Measurements from ENCODE around the gene VWA8.

Gene VWA8

DNA sequence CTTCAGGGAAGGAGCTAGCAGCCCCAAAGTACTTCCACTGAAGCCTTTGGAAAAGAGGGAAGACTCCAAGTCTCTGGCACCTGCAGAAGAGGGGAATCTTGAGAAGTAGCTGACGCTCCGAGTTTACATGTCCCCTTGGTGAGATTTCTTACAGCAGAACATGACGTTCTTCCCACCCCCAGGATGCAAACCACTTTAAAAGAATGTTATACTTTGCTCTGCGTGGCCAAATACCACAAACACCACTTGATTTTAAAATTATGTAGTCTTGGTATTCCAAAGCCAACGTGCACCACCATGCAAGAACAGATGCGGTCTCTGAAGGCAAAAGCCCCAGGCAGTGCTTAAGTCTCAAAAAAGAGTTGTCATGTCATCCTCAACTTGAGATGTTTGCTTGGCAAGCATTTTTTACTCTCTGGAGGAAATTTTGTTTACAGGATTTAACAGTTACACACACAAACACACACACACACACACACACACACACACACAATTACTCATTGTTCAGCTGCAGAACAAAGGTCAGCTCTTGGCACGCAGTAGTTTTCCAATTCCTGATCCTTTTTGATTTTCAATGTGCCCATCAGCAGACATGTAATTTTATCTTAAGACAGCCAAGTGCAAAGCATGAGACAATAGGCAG is 397.4 kb downstream of the VWA8 start:
- Histone ChIP-seq H3K27me3 (ENCODE audit: control insufficient read depth in 1 of 2, insufficient read depth in 2 of 2, low read length in 2 of 2) (no peaks in the 10 kb centered on the region), H3K9ac (ENCODE audit: low read depth in 1 of 2, low read length in 2 of 2) (no peak overlapping the region), H3K27ac (ENCODE audit: low read depth, low read length) (no peak overlapping the region), H3K4me1 (ENCODE audit: control insufficient read depth in 1 of 2, insufficient read depth in 2 of 2, low read length in 2 of 2) (peaks cover 11 to 12% of the 10 kb centered on the region in 2 donors), H3K36me3 (ENCODE audit: control insufficient read depth in 1 of 2, insufficient read depth in 2 of 2, low read length in 2 of 2) (peaks cover 0 to 18% of the 10 kb centered on the region in 2 donors), H3K9me3 (ENCODE audit: control insufficient read depth in 1 of 2, low read length in 2 of 2) (no peaks in the 10 kb centered on the region), H3K4me3 (ENCODE audit: low read depth in 1 of 2, low read length in 2 of 2) (no peak overlapping the region)

DNA sequence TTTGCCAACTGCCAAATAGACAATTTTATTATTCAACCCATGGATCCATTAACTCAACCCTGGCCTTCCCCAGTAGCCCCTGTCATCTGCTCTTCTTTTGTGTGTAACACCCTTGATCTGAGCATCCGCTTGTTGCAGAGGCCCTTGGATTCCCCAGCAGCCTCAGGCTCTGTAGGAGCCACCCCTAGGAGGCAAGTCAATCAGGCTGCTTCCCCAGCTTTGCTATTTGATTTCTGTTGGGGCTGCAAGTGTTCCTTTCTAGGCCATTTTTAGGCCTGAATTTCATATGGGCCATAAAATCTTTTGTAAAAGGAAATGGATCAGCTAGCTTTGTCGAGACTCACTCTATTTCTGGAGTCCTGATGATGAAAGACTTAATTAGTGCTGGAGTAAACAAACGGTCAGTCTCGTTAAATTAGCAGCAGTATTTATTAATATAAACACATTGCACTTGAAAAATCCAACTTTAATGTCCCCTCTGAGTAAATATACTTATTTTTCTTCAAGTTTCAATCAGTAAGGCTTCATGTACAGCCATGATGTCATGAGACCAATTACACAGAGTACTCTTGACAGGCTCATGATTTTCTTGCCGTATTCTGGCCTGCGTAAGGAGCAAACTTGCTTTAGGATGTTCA is 398.2 kb downstream of the VWA8 start:
- Histone ChIP-seq H3K9ac (ENCODE audit: low read depth in 1 of 2, low read length in 2 of 2) (no peak overlapping the region), H3K36me3 (ENCODE audit: control insufficient read depth in 1 of 2, insufficient read depth in 2 of 2, low read length in 2 of 2) (peaks cover 0 to 13% of the 10 kb centered on the region in 2 donors), H3K27ac (ENCODE audit: low read depth, low read length) (no peak overlapping the region), H3K4me3 (ENCODE audit: low read depth in 1 of 2, low read length in 2 of 2) (no peak overlapping the region), H3K27me3 (ENCODE audit: control insufficient read depth in 1 of 2, insufficient read depth in 2 of 2, low read length in 2 of 2) (no peaks in the 10 kb centered on the region), H3K4me1 (ENCODE audit: control insufficient read depth in 1 of 2, insufficient read depth in 2 of 2, low read length in 2 of 2) (peaks cover 11 to 12% of the 10 kb centered on the region in 2 donors), H3K9me3 (ENCODE audit: control insufficient read depth in 1 of 2, low read length in 2 of 2) (no peaks in the 10 kb centered on the region)

DNA sequence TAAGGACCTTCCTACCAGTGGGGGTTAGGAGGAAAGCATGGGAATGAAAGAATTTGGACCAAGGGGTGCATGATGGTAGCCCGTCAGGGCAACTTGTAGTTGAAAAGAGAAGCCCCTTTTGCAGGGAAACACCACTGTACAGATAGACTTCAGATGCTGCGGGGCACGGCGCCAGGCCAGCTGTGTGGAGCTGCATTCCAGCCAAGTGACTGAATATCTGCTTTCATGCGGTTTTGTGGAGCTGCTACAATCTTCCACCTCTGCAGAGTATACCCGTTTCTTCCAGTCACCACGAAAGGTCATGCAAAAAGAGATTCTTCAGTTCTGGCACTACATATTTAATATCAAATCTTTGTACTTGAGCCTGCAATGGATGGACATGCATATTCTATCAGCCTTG is 398.8 kb downstream of the VWA8 start:
- peaks cover 0 to 10% of the 10 kb centered on the region in 2 donors for H3K36me3 ChIP-seq (ENCODE audit: control insufficient read depth in 1 of 2, insufficient read depth in 2 of 2, low read length in 2 of 2)
- peaks cover 11 to 12% of the 10 kb centered on the region in 2 donors for H3K4me1 ChIP-seq (ENCODE audit: control insufficient read depth in 1 of 2, insufficient read depth in 2 of 2, low read length in 2 of 2)
- H3K27ac ChIP-seq (ENCODE audit: low read depth, low read length), result no peak overlapping the region
- H3K9me3 ChIP-seq (ENCODE audit: control insufficient read depth in 1 of 2, low read length in 2 of 2), result no peaks in the 10 kb centered on the region
- H3K27me3 ChIP-seq (ENCODE audit: control insufficient read depth in 1 of 2, insufficient read depth in 2 of 2, low read length in 2 of 2), result no peaks in the 10 kb centered on the region
- no peak overlapping the region for H3K4me3 ChIP-seq (ENCODE audit: low read depth in 1 of 2, low read length in 2 of 2)
- H3K9ac ChIP-seq (ENCODE audit: low read depth in 1 of 2, low read length in 2 of 2), result no peak overlapping the region

DNA sequence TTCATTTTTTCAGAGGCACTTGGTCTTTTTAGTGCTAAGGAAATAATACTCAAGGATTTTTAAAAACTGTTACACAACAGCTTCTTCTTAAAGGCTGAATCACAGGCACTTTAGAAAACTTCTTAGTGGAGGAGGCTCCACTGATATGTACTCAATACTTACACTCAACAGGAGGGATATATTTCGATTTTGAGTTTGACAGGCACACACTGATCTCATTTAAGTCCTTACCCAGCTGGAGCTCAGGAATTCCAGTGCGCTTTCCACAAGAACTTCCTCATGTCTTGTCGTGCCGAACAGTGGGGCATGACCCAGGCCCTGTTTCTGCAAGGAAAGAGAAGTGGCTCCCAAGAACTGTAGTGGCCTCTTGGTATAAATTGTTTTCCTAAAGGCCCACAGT is 399.7 kb downstream of the VWA8 start:
- Histone ChIP-seq H3K9me3 (ENCODE audit: control insufficient read depth in 1 of 2, low read length in 2 of 2) (no peaks in the 10 kb centered on the region), H3K9ac (ENCODE audit: low read depth in 1 of 2, low read length in 2 of 2) (no peak overlapping the region), H3K36me3 (ENCODE audit: control insufficient read depth in 1 of 2, insufficient read depth in 2 of 2, low read length in 2 of 2) (peaks cover 0 to 2% of the 10 kb centered on the region in 2 donors), H3K4me1 (ENCODE audit: control insufficient read depth in 1 of 2, insufficient read depth in 2 of 2, low read length in 2 of 2) (peaks cover 11 to 12% of the 10 kb centered on the region in 2 donors), H3K4me3 (ENCODE audit: low read depth in 1 of 2, low read length in 2 of 2) (no peak overlapping the region), H3K27me3 (ENCODE audit: control insufficient read depth in 1 of 2, insufficient read depth in 2 of 2, low read length in 2 of 2) (no peaks in the 10 kb centered on the region), H3K27ac (ENCODE audit: low read depth, low read length) (no peak overlapping the region)

DNA sequence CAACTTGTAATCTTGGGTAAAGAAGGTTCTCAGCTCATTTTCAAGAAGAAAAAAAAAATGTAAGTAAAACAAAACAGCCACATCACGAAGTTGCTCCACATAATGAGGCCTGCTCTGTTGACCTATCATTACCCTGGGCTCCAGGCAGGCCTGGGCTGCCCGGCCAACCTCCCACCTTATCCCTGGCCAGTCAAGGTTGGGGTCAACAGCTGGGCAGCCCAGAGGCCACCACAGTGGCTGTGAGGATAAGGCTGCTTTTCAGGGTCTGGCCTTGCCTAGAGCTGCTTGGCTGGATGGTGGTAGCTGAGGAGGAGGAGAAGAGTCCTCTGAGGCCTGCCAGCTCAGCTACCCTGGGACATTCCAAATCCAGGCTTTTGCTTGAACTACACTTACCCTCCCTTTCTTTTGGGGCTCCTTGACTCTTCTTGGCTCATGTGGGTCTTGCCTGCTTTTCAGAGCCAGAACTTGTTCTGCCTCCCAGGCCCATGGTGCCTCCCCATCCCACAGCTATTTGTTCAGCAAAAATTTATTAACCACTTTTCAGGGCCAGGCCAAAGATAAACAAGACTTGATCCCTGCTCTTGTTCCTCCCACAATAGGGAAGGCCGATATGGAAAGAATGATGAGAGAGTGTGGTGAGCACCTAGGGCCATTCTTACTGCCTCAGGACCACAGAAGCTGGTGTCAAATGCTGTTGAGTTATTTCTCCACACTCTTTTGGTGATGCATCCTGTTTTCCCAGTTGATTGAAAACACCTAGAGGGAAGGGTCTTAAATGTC is 401.9 kb downstream of the VWA8 start:
- no peak overlapping the region for H3K27ac ChIP-seq (ENCODE audit: low read depth, low read length)
- H3K9me3 ChIP-seq (ENCODE audit: control insufficient read depth in 1 of 2, low read length in 2 of 2), result no peaks in the 10 kb centered on the region
- H3K4me3 ChIP-seq (ENCODE audit: low read depth in 1 of 2, low read length in 2 of 2), result no peak overlapping the region
- no peaks in the 10 kb centered on the region for H3K36me3 ChIP-seq (ENCODE audit: control insufficient read depth in 1 of 2, insufficient read depth in 2 of 2, low read length in 2 of 2)
- no peak overlapping the region for H3K9ac ChIP-seq (ENCODE audit: low read depth in 1 of 2, low read length in 2 of 2)
- H3K4me1 ChIP-seq (ENCODE audit: control insufficient read depth in 1 of 2, insufficient read depth in 2 of 2, low read length in 2 of 2), result peaks cover 6 to 10% of the 10 kb centered on the region in 2 donors
- H3K27me3 ChIP-seq (ENCODE audit: control insufficient read depth in 1 of 2, insufficient read depth in 2 of 2, low read length in 2 of 2), result no peaks in the 10 kb centered on the region

DNA sequence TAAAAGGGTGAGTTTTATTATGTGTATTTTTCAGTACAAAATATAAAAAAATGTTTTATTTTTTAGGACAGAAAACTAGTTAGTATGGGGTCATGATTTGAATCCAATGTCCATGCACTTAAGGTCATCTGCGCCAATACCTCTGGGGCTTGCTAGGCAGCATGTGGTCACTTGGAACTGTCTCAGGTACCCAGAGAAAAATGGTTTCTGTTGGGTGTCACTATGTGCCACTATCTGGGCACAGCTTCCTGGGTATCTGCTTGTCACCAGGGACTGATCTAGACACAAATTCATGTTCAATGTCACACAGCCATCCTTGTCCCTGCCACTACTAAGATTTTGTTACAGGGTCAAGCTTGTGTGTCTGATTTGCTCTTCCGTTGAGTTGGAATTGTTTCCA is 403.2 kb downstream of the VWA8 start:
- H3K9ac ChIP-seq (ENCODE audit: low read depth in 1 of 2, low read length in 2 of 2), result no peak overlapping the region
- no peaks in the 10 kb centered on the region for H3K27me3 ChIP-seq (ENCODE audit: control insufficient read depth in 1 of 2, insufficient read depth in 2 of 2, low read length in 2 of 2)
- no peaks in the 10 kb centered on the region for H3K4me1 ChIP-seq (ENCODE audit: control insufficient read depth in 1 of 2, insufficient read depth in 2 of 2, low read length in 2 of 2)
- H3K4me3 ChIP-seq (ENCODE audit: low read depth in 1 of 2, low read length in 2 of 2), result no peak overlapping the region
- no peaks in the 10 kb centered on the region for H3K36me3 ChIP-seq (ENCODE audit: control insufficient read depth in 1 of 2, insufficient read depth in 2 of 2, low read length in 2 of 2)
- no peaks in the 10 kb centered on the region for H3K9me3 ChIP-seq (ENCODE audit: control insufficient read depth in 1 of 2, low read length in 2 of 2)
- H3K27ac ChIP-seq (ENCODE audit: low read depth, low read length), result no peak overlapping the region

DNA sequence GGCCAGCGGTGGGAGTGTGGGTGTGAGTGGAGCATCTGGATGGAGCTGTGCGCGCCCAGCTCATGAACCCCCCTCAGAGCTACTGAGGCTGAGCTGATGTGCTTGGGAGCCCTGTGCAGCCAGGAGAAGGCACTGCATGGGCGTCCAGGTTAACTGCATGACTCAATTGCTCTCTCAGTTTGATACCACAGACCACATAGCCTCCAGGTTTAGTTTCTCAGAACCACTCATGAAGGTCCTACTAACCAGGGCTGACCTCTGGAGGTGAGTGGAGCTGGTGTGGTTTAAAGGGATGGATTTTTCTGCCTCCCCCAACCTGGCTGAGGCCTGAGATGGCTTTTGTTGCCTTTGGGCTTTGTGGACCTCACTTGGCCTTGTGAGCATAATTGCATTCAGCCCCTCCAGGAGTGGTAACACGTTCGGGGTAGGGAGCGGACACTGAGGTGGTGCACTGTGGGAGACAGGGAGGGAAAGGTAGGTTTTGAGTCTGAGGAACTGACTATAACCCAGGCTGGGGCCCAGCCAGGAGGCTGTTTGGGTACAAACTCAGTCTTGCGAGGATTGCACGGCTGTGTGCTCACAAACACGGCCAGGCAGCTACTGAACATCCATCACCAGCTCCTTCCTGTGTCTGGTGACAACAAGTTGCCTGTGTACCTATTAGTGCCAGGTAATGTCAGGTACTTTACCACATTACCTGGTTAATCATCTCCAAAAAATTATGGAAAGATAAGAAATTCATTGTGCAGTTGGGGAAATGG is 406.1 kb downstream of the VWA8 start:
- Histone ChIP-seq H3K27me3 (ENCODE audit: control insufficient read depth in 1 of 2, insufficient read depth in 2 of 2, low read length in 2 of 2) (no peaks in the 10 kb centered on the region), H3K9ac (ENCODE audit: low read depth in 1 of 2, low read length in 2 of 2) (no peak overlapping the region), H3K27ac (ENCODE audit: low read depth, low read length) (no peak overlapping the region), H3K36me3 (ENCODE audit: control insufficient read depth in 1 of 2, insufficient read depth in 2 of 2, low read length in 2 of 2) (no peaks in the 10 kb centered on the region), H3K4me1 (ENCODE audit: control insufficient read depth in 1 of 2, insufficient read depth in 2 of 2, low read length in 2 of 2) (no peaks in the 10 kb centered on the region), H3K9me3 (ENCODE audit: control insufficient read depth in 1 of 2, low read length in 2 of 2) (no peaks in the 10 kb centered on the region), H3K4me3 (ENCODE audit: low read depth in 1 of 2, low read length in 2 of 2) (no peak overlapping the region)

DNA sequence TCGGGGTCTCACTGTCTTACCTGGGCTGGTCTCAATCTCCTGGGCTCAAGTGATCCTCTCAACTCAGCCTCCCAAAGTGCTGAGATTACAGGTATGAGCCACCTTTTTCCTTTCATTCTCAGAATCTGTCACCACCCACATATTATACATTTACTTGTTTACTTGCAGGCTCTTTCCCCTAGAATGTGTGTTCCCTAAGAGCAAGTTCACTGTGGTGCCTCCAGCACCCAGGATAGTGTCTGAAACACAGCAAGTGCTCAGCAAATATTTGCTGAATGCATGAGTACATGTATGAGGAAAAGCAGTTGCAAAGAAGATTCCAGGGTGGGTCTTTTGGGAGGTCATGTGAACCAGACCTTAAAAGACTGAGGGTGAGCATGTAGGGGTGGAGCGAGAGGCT is 406.7 kb downstream of the VWA8 start:
- no peak overlapping the region for H3K4me3 ChIP-seq (ENCODE audit: low read depth in 1 of 2, low read length in 2 of 2)
- H3K27me3 ChIP-seq (ENCODE audit: control insufficient read depth in 1 of 2, insufficient read depth in 2 of 2, low read length in 2 of 2), result no peaks in the 10 kb centered on the region
- H3K9ac ChIP-seq (ENCODE audit: low read depth in 1 of 2, low read length in 2 of 2), result no peak overlapping the region
- no peak overlapping the region for H3K27ac ChIP-seq (ENCODE audit: low read depth, low read length)
- H3K9me3 ChIP-seq (ENCODE audit: control insufficient read depth in 1 of 2, low read length in 2 of 2), result no peaks in the 10 kb centered on the region
- H3K36me3 ChIP-seq (ENCODE audit: control insufficient read depth in 1 of 2, insufficient read depth in 2 of 2, low read length in 2 of 2), result no peaks in the 10 kb centered on the region
- no peaks in the 10 kb centered on the region for H3K4me1 ChIP-seq (ENCODE audit: control insufficient read depth in 1 of 2, insufficient read depth in 2 of 2, low read length in 2 of 2)

DNA sequence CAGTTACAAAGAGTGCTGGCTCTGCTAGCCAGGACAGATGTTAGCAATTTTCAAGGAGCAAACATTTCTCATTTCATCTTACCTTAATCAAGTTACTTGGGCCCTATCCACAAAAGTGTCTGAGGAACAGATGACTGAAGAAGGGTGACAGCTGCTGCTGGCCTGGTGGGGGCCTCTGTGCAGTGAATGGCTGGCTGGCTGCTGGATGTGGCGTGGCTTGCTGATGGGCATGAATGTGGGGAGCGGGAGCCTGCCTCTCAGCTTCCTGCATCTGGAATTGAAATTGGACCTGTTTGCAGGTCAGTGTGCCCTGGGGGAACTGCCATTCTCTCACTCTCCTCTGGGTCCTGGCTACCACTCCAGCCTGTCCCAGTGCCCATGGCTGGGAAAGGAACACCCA is 408.9 kb downstream of the VWA8 start:
- no peaks in the 10 kb centered on the region for H3K27me3 ChIP-seq (ENCODE audit: control insufficient read depth in 1 of 2, insufficient read depth in 2 of 2, low read length in 2 of 2)
- no peak overlapping the region for H3K27ac ChIP-seq (ENCODE audit: low read depth, low read length)
- no peak overlapping the region for H3K9ac ChIP-seq (ENCODE audit: low read depth in 1 of 2, low read length in 2 of 2)
- H3K4me1 ChIP-seq (ENCODE audit: control insufficient read depth in 1 of 2, insufficient read depth in 2 of 2, low read length in 2 of 2), result no peaks in the 10 kb centered on the region
- H3K9me3 ChIP-seq (ENCODE audit: control insufficient read depth in 1 of 2, low read length in 2 of 2), result no peaks in the 10 kb centered on the region
- no peak overlapping the region for H3K4me3 ChIP-seq (ENCODE audit: low read depth in 1 of 2, low read length in 2 of 2)
- H3K36me3 ChIP-seq (ENCODE audit: control insufficient read depth in 1 of 2, insufficient read depth in 2 of 2, low read length in 2 of 2), result no peaks in the 10 kb centered on the region

DNA sequence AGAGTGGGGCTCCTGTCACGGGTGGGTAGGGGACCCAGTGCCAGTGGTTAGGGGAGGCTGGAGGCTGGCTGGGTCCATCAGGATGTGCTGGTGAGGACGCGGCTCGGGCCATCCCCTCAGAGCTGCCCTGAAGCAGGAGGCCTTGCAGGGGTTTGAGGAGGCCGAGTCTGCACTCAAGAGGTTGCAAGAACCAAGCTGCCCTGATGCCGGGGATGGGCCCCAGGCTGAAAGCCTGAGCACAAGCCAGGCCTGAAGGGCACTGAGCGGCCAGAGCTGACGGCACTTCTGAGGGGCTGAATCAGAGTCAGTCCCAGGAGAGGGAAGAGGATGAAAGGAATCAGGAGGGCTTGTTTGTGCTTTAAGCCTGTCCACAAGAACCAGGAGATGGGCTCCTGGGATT is 410.6 kb downstream of the VWA8 start:
- Histone ChIP-seq H3K27me3 (ENCODE audit: control insufficient read depth in 1 of 2, insufficient read depth in 2 of 2, low read length in 2 of 2) (no peaks in the 10 kb centered on the region), H3K27ac (ENCODE audit: low read depth, low read length) (no peak overlapping the region), H3K9ac (ENCODE audit: low read depth in 1 of 2, low read length in 2 of 2) (no peak overlapping the region), H3K9me3 (ENCODE audit: control insufficient read depth in 1 of 2, low read length in 2 of 2) (no peaks in the 10 kb centered on the region), H3K4me1 (ENCODE audit: control insufficient read depth in 1 of 2, insufficient read depth in 2 of 2, low read length in 2 of 2) (no peaks in the 10 kb centered on the region), H3K4me3 (ENCODE audit: low read depth in 1 of 2, low read length in 2 of 2) (no peak overlapping the region), H3K36me3 (ENCODE audit: control insufficient read depth in 1 of 2, insufficient read depth in 2 of 2, low read length in 2 of 2) (no peaks in the 10 kb centered on the region)

Measured in duodenal mucosa (tissue), 2 donors.